ENCODE results near the gene APOC4. TPM values are rescaled to one million over a fixed set of nuclear protein-coding genes. Genes with fewer than 3 reads are reported as not detected.

APOC4 gene
- total RNA-seq, 2 donors from 2014 or later: not detected

DNA sequence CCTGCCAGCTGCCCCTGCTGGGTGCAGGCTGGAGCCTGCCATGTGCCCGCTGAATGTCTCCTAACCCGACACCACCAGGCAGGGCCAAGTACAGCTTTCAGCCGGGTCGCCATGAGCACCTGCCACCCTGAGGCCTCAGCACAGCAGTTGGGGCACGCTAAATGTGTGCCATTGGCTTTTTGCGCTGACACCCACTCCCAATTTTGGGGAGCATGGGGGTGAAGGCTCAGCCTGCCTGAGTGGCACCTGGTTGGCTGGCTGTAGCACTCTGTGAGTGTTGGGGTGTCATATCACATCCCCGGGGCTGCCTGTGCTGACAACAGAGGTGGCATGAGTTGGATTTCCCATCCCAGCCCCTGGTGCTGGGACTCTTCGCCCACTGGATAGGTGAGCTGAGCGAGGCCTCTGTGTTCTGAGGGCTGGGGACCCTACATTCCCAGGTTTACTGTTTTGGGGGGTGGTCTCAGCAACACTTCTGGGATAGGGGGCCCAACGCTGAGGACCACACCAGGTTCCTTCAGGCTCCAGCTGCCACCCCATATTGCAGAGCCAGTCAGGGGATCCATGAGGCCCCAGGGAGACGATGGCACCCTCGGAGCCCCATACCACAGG lies 52.0 kb downstream of the APOC4 start:
- no peak overlapping the region for H3K27ac ChIP-seq

More for the DNA sequence above, 52.0 kb downstream of the APOC4 start:
- Histone ChIP-seq H3K36me3 (no peaks in the 10 kb centered on the region), H3K9me3 (no peaks in the 10 kb centered on the region), H3K9ac (ENCODE audit: low read depth in 2 of 2, low read length in 2 of 2) (no peak overlapping the region), H3K27me3 (no peaks in the 10 kb centered on the region), H3K4me3 (no peak overlapping the region), H3K4me1 (no peaks in the 10 kb centered on the region)
- DNase-seq: no peak
- TF ChIP-seq, protein P1, sequence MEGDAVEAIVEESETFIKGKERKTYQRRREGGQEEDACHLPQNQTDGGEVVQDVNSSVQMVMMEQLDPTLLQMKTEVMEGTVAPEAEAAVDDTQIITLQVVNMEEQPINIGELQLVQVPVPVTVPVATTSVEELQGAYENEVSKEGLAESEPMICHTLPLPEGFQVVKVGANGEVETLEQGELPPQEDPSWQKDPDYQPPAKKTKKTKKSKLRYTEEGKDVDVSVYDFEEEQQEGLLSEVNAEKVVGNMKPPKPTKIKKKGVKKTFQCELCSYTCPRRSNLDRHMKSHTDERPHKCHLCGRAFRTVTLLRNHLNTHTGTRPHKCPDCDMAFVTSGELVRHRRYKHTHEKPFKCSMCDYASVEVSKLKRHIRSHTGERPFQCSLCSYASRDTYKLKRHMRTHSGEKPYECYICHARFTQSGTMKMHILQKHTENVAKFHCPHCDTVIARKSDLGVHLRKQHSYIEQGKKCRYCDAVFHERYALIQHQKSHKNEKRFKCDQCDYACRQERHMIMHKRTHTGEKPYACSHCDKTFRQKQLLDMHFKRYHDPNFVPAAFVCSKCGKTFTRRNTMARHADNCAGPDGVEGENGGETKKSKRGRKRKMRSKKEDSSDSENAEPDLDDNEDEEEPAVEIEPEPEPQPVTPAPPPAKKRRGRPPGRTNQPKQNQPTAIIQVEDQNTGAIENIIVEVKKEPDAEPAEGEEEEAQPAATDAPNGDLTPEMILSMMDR (IDR thresholded peaks at IDR 0.05): no peak
- intact Hi-C loops (cut with DNase I): no loop called here

Other genes with a start within 250 kb of the APOC4 start
- under 1 TPM in 1 of 2 donors, not detected in 1; 0.52 TPM for gene CEACAM16, start 243.1 kb upstream of the APOC4 start, total RNA-seq
- gene BCL3, start 193.5 kb upstream of the APOC4 start, total RNA-seq: 10 to 100 TPM; 76.4 to 99.5 TPM
- gene CBLC, start 164.3 kb upstream of the APOC4 start, total RNA-seq: 10 to 100 TPM; 65.6 to 78.0 TPM
- 10 to 100 TPM; 15.1 to 20.7 TPM for gene BCAM, start 133.1 kb upstream of the APOC4 start, total RNA-seq
- 100 to 1,000 TPM; 115 to 121 TPM for gene NECTIN2, start 95.9 kb upstream of the APOC4 start, total RNA-seq
- gene TOMM40, start 51.0 kb upstream of the APOC4 start, total RNA-seq: 100 to 1,000 TPM in 1 of 2 donors, 10 to 100 TPM in 1; 60.0 to 167 TPM
- 10 to 100 TPM; 36.3 to 78.9 TPM for gene APOE, start 36.4 kb upstream of the APOC4 start, total RNA-seq
- gene APOC1, start 27.6 kb upstream of the APOC4 start, total RNA-seq: 10 to 100 TPM; 10.4 to 19.9 TPM
- gene APOC2, start 3.8 kb downstream of the APOC4 start, total RNA-seq: 1 to 10 TPM; 1.4 to 2.7 TPM
- gene CLPTM1, start 13.1 kb downstream of the APOC4 start, total RNA-seq: 100 to 1,000 TPM in 1 of 2 donors, 10 to 100 TPM in 1; 98.6 to 165 TPM
- 10 to 100 TPM; 17.1 to 42.4 TPM for gene RELB, start 59.2 kb downstream of the APOC4 start, total RNA-seq
- 10 to 100 TPM; 53.5 to 82.6 TPM for gene CLASRP, start 96.8 kb downstream of the APOC4 start, total RNA-seq
- 1 to 10 TPM; 3.4 to 7.0 TPM for gene ZNF296, start 134.2 kb downstream of the APOC4 start, total RNA-seq
- gene GEMIN7, start 137.0 kb downstream of the APOC4 start, total RNA-seq: 10 to 100 TPM; 22.4 to 37.5 TPM
- 10 to 100 TPM; 28.2 to 46.9 TPM for gene PPP1R37, start 150.9 kb downstream of the APOC4 start, total RNA-seq
- gene NKPD1, start 218.7 kb downstream of the APOC4 start, total RNA-seq: under 1 TPM in 1 of 2 donors, not detected in 1; 0.07 TPM
- gene TRAPPC6A, start 236.0 kb downstream of the APOC4 start, total RNA-seq: 10 to 100 TPM; 17.2 to 35.2 TPM
- 10 to 100 TPM; 10.4 to 15.9 TPM for gene BLOC1S3, start 236.5 kb downstream of the APOC4 start, total RNA-seq

All from colonic mucosa (tissue), 4 donors.